Activated T-helper 2 cell treated with anti-CD3 and anti-CD28 coated beads, Interferon-gamma antibody, Interleukin-2, Interleukin-4, amounts not matched to agents 10 μg/mL and 5 μg/mL and 100 μg/mL, durations not matched to agents 14 hours and 24 hours and 36 hours (primary cell): ENCODE measurements around the gene KL. TPM values are rescaled to one million over a fixed set of nuclear protein-coding genes. Genes with fewer than 3 reads are reported as not detected.

Experiments
- DNase-seq: peaks from one replicate; pipeline ENCODE4 v3.0.0; 2021; ENCODE audit warnings: low spot score
- H3K27ac Mint-ChIP-seq: one replicate; pipeline ENCODE4 v1.8.0; 2021; ENCODE audit warnings: mixed read lengths
- H3K27me3 Mint-ChIP-seq: one replicate; pipeline ENCODE4 v1.8.0; 2021; ENCODE audit warnings: low read depth, mixed read lengths
- H3K36me3 Mint-ChIP-seq: one replicate; pipeline ENCODE4 v1.8.0; 2021; ENCODE audit warnings: low read depth, mixed read lengths
- H3K4me1 Mint-ChIP-seq: one replicate; pipeline ENCODE4 v1.8.0; 2021; ENCODE audit warnings: low read depth, mixed read lengths
- H3K4me3 Mint-ChIP-seq: one replicate; pipeline ENCODE4 v1.8.0; 2021; ENCODE audit warnings: low read depth, mild to moderate bottlenecking, moderate library complexity, mixed read lengths
- H3K9me3 Mint-ChIP-seq: one replicate; pipeline ENCODE4 v1.8.0; 2021; ENCODE audit warnings: mixed read lengths
- intact Hi-C: fragments of 100-400 bp; cut with micrococcal nuclease; formaldehyde crosslinking; loops from one replicate; pipeline ENCODE4 v1.15.1; 2023
- total RNA-seq: library from RNA; stranded (reverse); gene quantifications from 2 replicates; pipeline ENCODE4 v1.2.3, GENCODE V29; 2022

Gene KL
- total RNA-seq, 1 donor from 2014 or later: 0.14 TPM

DNA sequence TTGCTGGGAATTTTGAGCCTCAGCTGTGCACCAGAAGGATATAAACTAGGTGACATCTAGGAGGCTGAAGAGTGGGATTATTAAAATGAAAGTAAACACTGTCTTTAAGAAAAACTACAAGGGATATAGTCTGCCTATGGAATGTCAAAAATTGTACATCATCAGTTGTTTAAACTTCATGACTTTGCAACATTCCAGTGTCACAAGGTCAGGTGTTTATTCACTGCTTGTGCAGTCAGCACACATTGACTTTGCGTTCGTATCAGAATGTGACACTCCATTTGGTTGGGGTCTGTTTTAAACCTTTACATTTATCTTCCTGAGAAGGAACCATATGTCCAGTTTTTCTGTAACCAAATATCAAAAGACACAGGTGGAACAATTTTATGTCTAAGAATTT, 85.6 kb downstream of the KL start:
- intact Hi-C loops: no loop called here
- no peak overlapping the region for H3K27ac Mint-ChIP-seq
- peaks cover 7% of the 10 kb centered on the region for H3K9me3 Mint-ChIP-seq
- H3K4me3 Mint-ChIP-seq: no peak overlapping the region
- H3K36me3 Mint-ChIP-seq: no peaks in the 10 kb centered on the region
- H3K4me1 Mint-ChIP-seq: no peaks in the 10 kb centered on the region
- H3K27me3 Mint-ChIP-seq: peaks cover 6% of the 10 kb centered on the region
- no peak for DNase-seq

DNA sequence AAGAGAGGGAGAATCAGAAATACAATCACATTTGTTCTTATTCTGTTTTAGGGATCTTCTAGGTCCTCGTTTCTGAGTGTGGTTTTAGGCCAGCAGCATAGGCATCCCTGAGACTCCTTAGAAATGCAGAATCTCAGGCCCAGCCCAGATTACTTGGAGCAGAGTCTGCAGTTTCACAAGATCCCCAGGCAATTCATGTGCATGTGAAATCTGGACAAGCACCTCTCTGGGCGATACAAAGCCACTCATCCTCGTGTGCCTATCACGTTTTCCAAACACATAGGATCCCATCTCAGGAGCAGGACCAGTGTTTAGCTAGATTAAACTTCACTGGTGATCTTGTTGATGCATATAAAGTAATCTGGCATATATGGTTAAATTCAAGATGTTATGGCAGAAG, 87.2 kb downstream of the KL start:
- no peak overlapping the region for H3K4me3 Mint-ChIP-seq
- peaks cover 2% of the 10 kb centered on the region for H3K27me3 Mint-ChIP-seq
- H3K4me1 Mint-ChIP-seq: no peaks in the 10 kb centered on the region
- DNase-seq: no peak
- H3K36me3 Mint-ChIP-seq: no peaks in the 10 kb centered on the region
- H3K9me3 Mint-ChIP-seq: peaks cover 1% of the 10 kb centered on the region
- intact Hi-C loops: no loop called here
- H3K27ac Mint-ChIP-seq: no peak overlapping the region

DNA sequence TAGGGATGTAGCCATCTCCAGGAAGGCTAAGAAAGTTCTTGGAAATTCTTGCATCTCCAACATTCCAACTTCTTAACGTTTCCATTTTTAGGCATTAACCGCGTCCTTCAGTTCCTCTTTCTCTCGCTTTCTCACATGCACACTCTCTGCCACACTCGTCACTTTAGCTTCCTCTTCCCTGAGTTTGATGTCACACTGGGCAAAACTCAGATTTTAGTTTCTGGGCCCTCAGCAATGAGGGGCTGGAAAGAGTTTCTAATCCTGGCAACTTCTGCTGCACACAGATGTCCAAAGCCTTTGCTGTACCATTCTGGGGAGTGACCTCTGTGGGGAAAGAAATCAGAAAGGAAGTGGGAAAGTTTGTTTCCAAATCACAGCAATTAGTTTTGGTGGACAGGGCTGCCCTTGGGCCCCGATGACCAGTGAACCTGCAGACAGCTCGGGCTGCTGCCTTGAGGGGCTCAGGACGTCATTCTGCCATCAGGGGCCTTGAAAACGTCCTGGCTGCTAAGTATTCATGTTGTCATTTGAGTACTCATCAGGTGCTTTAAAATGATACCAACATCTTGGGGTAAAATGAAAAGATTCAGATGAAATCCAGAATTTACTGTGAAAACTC, 89.3 kb downstream of the KL start:
- Mint-ChIP-seq H3K36me3 (no peaks in the 10 kb centered on the region), H3K27me3 (no peaks in the 10 kb centered on the region), H3K9me3 (no peaks in the 10 kb centered on the region), H3K4me1 (no peaks in the 10 kb centered on the region), H3K4me3 (no peak overlapping the region), H3K27ac (no peak overlapping the region)
- intact Hi-C loops: no loop called here
- no peak for DNase-seq

DNA sequence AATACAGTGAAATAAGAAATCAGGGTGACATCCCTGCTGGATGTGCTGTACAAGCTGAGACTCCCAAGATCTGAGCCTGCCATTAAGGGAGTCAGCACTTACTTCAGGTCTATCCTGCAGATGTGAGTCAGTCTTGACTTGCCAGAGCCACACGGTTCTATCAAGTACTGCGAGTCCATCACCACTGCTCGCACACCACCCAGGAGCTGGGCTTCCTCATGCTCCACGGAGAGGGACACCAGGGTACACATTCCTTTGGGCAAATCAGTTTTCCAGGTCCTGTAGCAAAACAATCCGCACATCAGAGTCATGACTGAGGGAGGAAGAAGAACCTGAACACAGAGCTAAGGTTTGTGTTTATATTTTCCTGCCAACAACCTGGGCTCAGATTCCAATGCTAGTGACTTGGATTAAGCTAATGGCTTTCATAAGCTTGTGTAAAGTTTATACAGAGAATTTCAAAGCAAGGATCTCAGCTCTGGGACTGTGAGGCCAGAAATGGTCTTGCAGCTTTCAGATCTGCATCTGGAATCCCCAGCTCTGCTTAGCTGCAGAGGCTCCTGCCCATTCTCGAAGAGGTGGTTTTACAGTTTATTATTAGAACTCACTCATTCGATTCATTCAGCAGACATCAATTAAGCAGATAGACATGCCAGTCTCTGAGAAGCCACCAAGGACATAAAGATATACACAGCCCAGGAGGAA, 90.6 kb downstream of the KL start:
- H3K9me3 Mint-ChIP-seq: no peaks in the 10 kb centered on the region
- H3K4me3 Mint-ChIP-seq: no peak overlapping the region
- intact Hi-C loops: no loop called here
- H3K27ac Mint-ChIP-seq: no peak overlapping the region
- no peaks in the 10 kb centered on the region for H3K4me1 Mint-ChIP-seq
- H3K36me3 Mint-ChIP-seq: no peaks in the 10 kb centered on the region
- H3K27me3 Mint-ChIP-seq: no peaks in the 10 kb centered on the region
- DNase-seq: no peak

DNA sequence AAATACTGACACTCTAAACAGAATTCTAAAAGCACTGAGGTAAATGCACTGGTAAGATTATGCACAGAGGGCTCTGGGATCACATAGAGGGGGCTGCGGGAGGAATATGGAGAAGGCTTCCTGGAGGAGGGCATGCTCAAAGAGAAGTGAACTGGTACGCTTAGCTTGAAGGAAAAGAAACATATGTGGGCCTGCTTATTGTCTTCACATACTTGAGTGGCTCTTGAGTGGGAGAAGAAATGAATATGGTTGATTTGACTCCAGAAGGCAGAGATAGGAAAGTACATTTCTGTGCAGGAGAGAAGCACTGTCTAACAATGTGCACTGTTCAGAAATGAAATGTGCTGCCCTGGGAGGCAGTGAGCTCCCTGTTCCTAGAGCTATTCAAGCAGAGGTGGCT, 91.1 kb downstream of the KL start:
- Mint-ChIP-seq H3K9me3 (no peaks in the 10 kb centered on the region), H3K4me3 (no peak overlapping the region), H3K27ac (no peak overlapping the region), H3K27me3 (no peaks in the 10 kb centered on the region), H3K4me1 (no peaks in the 10 kb centered on the region), H3K36me3 (no peaks in the 10 kb centered on the region)
- DNase-seq: no peak
- intact Hi-C loops: no loop called here

DNA sequence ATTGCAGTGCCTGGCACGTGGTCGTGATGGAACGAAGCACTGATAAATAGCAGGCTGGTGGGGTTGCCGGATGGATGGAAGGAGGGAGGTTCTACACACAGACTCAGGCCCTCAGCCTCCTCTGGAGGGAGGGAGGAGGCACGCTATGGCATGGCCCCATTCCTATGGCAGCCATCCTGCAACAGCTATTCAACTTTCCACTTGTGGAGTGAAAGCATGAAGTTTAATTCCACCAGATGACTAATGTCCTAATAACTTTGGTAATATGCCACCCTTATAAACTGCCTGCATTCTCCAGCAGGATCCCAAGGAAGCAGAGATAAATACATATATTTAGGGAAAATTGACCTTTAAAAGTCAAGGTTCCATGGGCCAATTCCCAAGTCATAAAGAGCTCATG, 92.4 kb downstream of the KL start:
- intact Hi-C loops: no loop called here
- Mint-ChIP-seq H3K9me3 (no peaks in the 10 kb centered on the region), H3K27me3 (no peaks in the 10 kb centered on the region), H3K36me3 (no peaks in the 10 kb centered on the region), H3K4me3 (no peak overlapping the region), H3K4me1 (no peaks in the 10 kb centered on the region), H3K27ac (no peak overlapping the region)
- no peak for DNase-seq

DNA sequence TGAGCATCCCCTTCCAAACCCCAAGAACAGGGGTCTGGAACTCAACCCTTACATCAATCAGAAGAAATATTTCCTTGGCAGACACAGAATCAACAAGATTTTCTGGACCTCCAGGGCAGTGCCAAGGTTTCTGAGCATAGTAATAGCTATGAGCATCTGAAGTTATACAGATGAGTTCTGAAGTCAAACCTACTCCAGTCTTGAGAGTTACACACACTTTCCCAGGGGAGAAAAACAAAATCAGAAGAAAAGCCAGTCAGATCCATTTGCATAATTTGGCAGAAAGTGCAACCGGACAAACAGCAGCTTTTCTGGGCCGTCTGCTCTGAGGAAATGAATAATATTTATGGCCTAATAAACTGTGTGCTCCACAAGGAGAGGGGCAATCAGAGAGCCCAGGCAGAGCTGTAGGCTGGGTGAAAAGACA, 93.1 kb downstream of the KL start:
- intact Hi-C loops: no loop called here
- DNase-seq: no peak
- Mint-ChIP-seq H3K4me1 (no peaks in the 10 kb centered on the region), H3K4me3 (no peak overlapping the region), H3K36me3 (no peaks in the 10 kb centered on the region), H3K27me3 (no peaks in the 10 kb centered on the region), H3K27ac (no peak overlapping the region), H3K9me3 (no peaks in the 10 kb centered on the region)

DNA sequence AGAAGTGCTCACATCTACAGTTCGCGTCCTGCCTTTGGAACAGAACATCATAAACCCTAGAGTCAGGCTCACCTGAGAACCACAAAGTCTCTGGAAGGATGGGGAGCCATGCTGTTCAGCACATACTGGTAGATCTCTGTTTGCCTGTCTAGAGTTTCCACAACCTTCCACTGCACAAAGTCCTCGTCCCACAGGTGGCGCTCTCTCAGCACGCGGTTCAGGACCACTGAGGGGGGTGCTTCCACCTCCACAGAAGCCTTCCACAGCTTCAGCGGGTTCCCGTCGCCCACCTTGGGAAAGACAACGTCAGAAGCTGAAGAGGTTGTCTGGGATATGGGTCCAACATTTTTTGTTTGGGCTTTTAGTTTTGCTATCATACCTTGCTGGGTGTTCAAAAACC, 93.6 kb downstream of the KL start:
- no peak for DNase-seq
- Mint-ChIP-seq H3K36me3 (no peaks in the 10 kb centered on the region), H3K27me3 (no peaks in the 10 kb centered on the region), H3K4me3 (no peak overlapping the region), H3K4me1 (no peaks in the 10 kb centered on the region), H3K27ac (no peak overlapping the region), H3K9me3 (no peaks in the 10 kb centered on the region)
- intact Hi-C loops: no loop called here

DNA sequence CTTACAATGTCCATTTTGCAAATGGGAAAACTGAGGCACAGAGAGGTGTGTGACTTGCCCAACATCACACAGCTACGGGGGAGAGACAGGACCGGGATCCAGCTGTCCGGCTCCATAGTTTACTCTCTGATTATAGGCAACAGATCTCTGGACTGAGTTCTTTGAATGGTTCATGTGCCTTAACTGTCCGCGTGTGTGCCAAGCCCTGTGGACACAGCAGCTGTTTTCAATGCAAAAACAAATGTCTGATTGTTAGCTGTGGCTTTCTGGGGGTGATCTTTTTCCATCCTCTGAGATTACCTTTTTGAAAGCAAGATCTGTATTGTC, 94.1 kb downstream of the KL start:
- no peak for DNase-seq
- intact Hi-C loops: no loop called here
- no peak overlapping the region for H3K27ac Mint-ChIP-seq
- H3K4me3 Mint-ChIP-seq: no peak overlapping the region
- no peaks in the 10 kb centered on the region for H3K27me3 Mint-ChIP-seq
- H3K9me3 Mint-ChIP-seq: no peaks in the 10 kb centered on the region
- no peaks in the 10 kb centered on the region for H3K36me3 Mint-ChIP-seq
- H3K4me1 Mint-ChIP-seq: no peaks in the 10 kb centered on the region

DNA sequence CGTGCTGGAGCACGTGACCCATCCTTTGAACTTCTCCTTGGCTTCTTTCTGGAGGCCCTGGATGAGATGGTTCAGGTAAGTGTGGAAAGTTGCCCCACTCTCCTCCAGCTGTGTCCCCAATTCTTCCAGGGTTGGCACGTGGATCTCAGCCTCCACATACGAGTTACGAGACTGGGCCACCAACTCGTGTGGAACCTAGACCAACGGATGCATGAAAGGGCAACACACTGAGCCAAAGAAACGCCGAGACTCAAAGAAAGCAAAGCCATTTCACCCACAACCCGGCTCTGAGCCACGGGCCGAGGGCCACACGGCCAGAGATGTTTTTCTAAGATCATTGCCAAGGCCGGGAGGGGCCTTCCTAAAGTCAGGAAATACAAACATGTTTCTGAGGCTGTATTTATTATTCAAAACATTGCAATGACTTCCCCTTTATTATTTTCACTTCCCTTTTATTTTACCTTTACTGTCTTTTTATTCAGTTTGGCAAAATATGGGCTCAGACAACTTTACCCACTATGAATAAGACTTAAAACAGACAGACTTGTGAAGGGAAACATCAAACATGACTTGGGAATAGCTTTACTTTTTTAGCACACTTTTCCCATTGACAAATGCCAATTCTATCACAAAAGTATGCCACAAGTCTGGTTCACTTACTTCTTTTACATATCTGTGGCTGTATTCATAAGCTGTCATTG, 94.6 kb downstream of the KL start:
- DNase-seq: no peak
- Mint-ChIP-seq H3K4me1 (no peaks in the 10 kb centered on the region), H3K4me3 (no peak overlapping the region), H3K36me3 (no peaks in the 10 kb centered on the region), H3K27me3 (no peaks in the 10 kb centered on the region), H3K9me3 (no peaks in the 10 kb centered on the region), H3K27ac (no peak overlapping the region)
- intact Hi-C loops: no loop called here

DNA sequence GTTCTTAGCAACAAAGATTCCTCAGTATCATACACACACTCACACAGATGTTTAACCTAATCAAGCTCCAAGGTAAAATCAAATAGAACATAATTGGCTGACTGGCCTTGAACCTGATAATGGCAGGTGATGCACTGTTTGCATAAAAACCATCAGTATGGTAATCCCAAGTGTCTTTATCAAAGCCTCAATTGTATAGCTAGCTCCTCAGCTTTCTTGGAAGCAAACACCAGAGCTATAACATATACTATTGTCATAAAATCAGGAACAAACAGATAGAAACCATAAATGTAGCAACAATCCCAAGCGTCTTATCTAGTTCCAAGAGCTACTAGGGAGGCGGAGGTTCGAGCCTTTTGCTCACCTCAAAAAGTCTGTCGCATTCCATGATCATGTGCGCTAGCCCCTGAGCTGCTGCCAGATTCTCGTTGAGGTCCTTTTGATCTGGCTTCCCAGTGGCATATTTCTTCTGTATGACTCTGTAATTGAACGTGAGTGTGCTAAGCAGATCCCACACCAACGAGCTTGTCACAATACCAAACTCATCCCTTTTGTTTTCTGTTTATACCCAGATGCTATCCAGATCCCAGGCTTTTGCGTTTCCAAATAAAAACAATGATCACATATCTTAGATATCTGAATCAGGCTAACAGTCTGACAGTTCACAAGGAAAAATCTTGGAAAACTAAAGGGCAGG, 95.3 kb downstream of the KL start:
- H3K9me3 Mint-ChIP-seq: no peaks in the 10 kb centered on the region
- no peaks in the 10 kb centered on the region for H3K4me1 Mint-ChIP-seq
- intact Hi-C loops: no loop called here
- no peak overlapping the region for H3K4me3 Mint-ChIP-seq
- no peaks in the 10 kb centered on the region for H3K36me3 Mint-ChIP-seq
- H3K27ac Mint-ChIP-seq: no peak overlapping the region
- H3K27me3 Mint-ChIP-seq: no peaks in the 10 kb centered on the region
- DNase-seq: no peak

DNA sequence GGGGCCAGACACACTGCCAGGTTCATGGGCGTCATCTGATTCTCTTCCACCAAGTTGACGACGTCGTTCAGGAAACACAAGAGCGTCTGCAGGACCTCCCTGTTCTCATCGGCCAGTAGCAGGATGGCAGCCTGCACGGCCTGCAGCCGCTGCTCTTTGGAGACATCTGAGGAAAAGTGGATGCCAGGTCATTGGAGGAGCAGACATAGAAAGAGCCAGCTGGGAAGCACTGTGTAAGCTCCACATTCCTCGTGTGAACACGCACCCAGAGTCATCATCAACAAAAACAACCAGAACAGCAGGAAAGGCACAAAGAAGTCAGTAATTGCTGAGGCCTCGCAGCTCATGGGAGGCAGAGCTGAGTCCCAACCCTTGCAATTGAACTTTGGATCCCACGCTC, 96.5 kb downstream of the KL start:
- no peak for DNase-seq
- Mint-ChIP-seq H3K27me3 (no peaks in the 10 kb centered on the region), H3K4me1 (no peaks in the 10 kb centered on the region), H3K36me3 (no peaks in the 10 kb centered on the region), H3K4me3 (no peak overlapping the region), H3K9me3 (no peaks in the 10 kb centered on the region), H3K27ac (no peak overlapping the region)
- intact Hi-C loops: no loop called here

DNA sequence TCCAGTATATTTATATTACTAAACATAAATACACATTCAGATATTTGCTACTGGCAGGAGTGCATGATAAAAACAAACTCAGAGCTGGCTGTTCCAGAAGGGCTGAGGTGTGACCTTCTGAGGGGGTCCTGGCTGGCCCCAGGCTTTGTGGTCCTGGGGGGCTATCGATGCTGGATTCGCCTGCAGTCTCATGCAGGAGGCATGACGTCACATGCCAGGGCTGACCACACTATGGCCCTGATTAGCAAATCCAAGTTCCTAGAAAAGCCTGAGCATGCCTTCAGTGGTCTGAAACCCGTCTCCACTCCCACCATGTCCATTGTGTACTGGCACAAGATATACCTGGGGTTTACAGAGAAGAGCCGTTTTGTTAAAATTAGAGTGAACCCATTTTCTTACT, 97.9 kb downstream of the KL start:
- H3K27me3 Mint-ChIP-seq: no peaks in the 10 kb centered on the region

More for the DNA sequence above, 97.9 kb downstream of the KL start:
- Mint-ChIP-seq H3K4me3 (no peak overlapping the region), H3K27ac (no peak overlapping the region), H3K4me1 (no peaks in the 10 kb centered on the region), H3K9me3 (no peaks in the 10 kb centered on the region), H3K36me3 (no peaks in the 10 kb centered on the region)
- intact Hi-C loops: no loop called here
- no peak for DNase-seq
